PC-3 (cell line): ENCODE data around the gene CMC2.

Source experiments
- EZH2 ChIP-seq: fragments of 300-600 bp; sonication (generic); IDR thresholded peaks from one replicate; pipeline ENCODE4 v1.6.1; 2017; ENCODE audit warnings: antibody characterized with exemption, mild to moderate bottlenecking, low read length; ENCODE audit not compliant: unreplicated experiment
- TF ChIP-seq, protein P1 (sequence below): fragments of 300-600 bp; sonication (generic); conservative IDR thresholded peaks from 2 replicates; pipeline ENCODE4 v1.5.1; 2017; ENCODE audit warnings: antibody characterized with exemption, low read depth, mild to moderate bottlenecking, low read length

DNA sequence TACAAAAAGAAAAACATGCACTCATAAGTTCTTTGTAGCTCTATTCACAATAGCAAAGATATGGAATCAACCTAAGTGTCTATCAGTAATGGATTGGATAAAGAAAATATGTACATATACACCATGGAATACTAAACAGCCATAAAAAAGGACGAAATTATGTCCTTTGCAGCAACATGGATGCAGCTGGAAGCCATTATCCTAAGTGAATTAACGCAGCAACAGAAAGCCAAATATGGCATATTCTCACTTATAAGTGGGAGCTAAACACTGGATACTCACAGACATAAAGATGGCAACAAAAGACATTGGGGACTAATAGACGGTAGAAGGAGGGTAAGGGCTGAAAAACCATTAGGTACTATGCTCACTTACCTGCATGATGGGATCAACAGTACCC is 5.8 kb downstream of the CMC2 start:
- TF ChIP-seq, protein P1, sequence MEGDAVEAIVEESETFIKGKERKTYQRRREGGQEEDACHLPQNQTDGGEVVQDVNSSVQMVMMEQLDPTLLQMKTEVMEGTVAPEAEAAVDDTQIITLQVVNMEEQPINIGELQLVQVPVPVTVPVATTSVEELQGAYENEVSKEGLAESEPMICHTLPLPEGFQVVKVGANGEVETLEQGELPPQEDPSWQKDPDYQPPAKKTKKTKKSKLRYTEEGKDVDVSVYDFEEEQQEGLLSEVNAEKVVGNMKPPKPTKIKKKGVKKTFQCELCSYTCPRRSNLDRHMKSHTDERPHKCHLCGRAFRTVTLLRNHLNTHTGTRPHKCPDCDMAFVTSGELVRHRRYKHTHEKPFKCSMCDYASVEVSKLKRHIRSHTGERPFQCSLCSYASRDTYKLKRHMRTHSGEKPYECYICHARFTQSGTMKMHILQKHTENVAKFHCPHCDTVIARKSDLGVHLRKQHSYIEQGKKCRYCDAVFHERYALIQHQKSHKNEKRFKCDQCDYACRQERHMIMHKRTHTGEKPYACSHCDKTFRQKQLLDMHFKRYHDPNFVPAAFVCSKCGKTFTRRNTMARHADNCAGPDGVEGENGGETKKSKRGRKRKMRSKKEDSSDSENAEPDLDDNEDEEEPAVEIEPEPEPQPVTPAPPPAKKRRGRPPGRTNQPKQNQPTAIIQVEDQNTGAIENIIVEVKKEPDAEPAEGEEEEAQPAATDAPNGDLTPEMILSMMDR: no peak
- no peak for TF ChIP-seq EZH2
